Esophagus muscularis mucosa (tissue), 4 donors: ENCODE results near the gene TLCD1. TPM values are rescaled to one million over a fixed set of nuclear protein-coding genes. Genes with fewer than 3 reads are reported as not detected.

ENCODE experiments used
- DNase-seq: peaks from one replicate; pipeline ENCODE4 v3.0.0-alpha.2; 2017; ENCODE audit errors: extremely low spot score
- H3K27ac ChIP-seq, 4 donors: fragments of 200-600 bp; sonication (generic); replicated peaks in 1 of 4; 1 replicate in 3 of 4; 2 replicates in 1 of 4; pipeline ENCODE4 v1.5.1; 2016 to 2019; ENCODE audit warnings: mild to moderate bottlenecking in 1 of 4
- H3K27me3 ChIP-seq, 4 donors: fragments of 200-600 bp; sonication (generic); one replicate each; pipeline versions ENCODE4 v1.5.1 to v1.6.0; 2016 to 2019
- H3K36me3 ChIP-seq, 4 donors: fragments of 200-600 bp; sonication (generic); one replicate each; pipeline ENCODE4 v1.5.1; 2016 to 2019
- H3K4me1 ChIP-seq, 4 donors: fragments of 200-600 bp; sonication (generic); one replicate each; pipeline ENCODE4 v1.5.1; 2016 to 2019
- H3K4me3 ChIP-seq, 4 donors: fragments of 200-600 bp; sonication (generic); 1 replicate in 2 of 4; 2 replicates in 2 of 4; pipeline ENCODE4 v1.5.1; 2016 to 2019; ENCODE audit warnings: mild to moderate bottlenecking in 4 of 4, moderate library complexity in 1 of 4
- H3K9me3 ChIP-seq, 4 donors: fragments of 200-600 bp; sonication (generic); 1 replicate in 3 of 4; 2 replicates in 1 of 4; pipeline ENCODE4 v1.5.1; 2016 to 2019
- CTCF ChIP-seq, 3 experiments: fragments of 200-600 bp in 2 of 3; fragments of 450-650 bp in 1 of 3; sonication (generic) in 2 of 3; IDR thresholded peaks; one replicate each; pipeline ENCODE4 v1.5.1; 2017 to 2019; ENCODE audit warnings: antibody characterized with exemption in 3 of 3, mild to moderate bottlenecking in 2 of 3, moderate library complexity in 1 of 3
- EP300 ChIP-seq: sonication (generic); formaldehyde crosslinking; IDR thresholded peaks from one replicate; pipeline ENCODE4 v1.6.1; 2017; ENCODE audit warnings: antibody characterized with exemption
- POLR2A ChIP-seq: fragments of 450-650 bp; IDR thresholded peaks from one replicate; pipeline ENCODE4 v1.6.1; 2017; ENCODE audit warnings: antibody characterized with exemption, moderate library complexity, mild to moderate bottlenecking, low read depth
- POLR2AphosphoS5 ChIP-seq, 2 donors: sonication (generic); formaldehyde crosslinking; IDR thresholded peaks; one replicate each; pipeline ENCODE4 v1.6.1; 2017; ENCODE audit warnings: antibody characterized with exemption in 2 of 2
- WGBS: methylation state at CpG from one replicate; pipeline ENCODE4 v1.1.5; 2018; 5-methylcytosine and 5-hydroxymethylcytosine counted together
- intact Hi-C: fragments of 100-400 bp; cut with DNase I; formaldehyde crosslinking; loops from one replicate; pipeline ENCODE4 v1.15.1; 2023
- total RNA-seq, 4 donors: library from RNA; depleted of rRNA; stranded (reverse); fragments of >200 nt; gene quantifications; one replicate each; pipeline versions ENCODE4 v1.1.0 to v1.2.1, GENCODE V29; 2016

Gene TLCD1
- 1 to 10 TPM in 3 of 4 donors, not detected in 1; 1.0 to 1.5 (median 1.3) TPM for total RNA-seq

DNA sequence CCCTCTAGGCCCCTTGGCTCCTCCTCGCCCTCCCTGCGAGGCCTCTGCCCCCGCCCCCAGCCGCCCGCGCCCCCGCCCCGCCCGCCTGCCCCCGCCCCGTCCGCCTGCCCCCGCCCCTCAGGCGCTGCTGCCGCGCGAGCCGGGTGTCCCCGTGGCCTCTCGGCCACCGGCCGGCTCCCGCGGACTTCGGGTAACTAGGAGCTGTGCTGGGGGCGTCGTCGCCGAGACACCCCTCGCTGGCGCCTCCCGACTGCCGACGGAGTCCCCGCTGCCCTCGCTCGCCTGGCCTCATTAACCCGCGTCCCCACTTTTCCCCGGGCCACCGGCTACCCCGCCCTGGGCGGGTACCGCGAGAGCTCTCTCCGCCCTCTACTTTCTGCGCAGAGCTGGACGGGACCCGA, at the start of gene TLCD1:
TSS of gene TLCD1 (minus strand) at position 8 of the 401 bp plus-strand sequence. CDS start 136 bp downstream, outside the sequence.
- no CpG with 5 or more reads among the region's 49 CpGs for WGBS
- Histone ChIP-seq H3K4me3 (peak within 1 kb of the TSS; percentile 72 to 98 (median 76)), H3K4me1 (peaks cover 37 to 63% (median 59%) of the 10 kb centered on the region in 4 donors), H3K36me3 (peaks cover 29 to 39% (median 36%) of the 10 kb centered on the region in 4 donors), H3K27ac (peak within 1 kb of the TSS; percentile 95 to 98 (median 96)), H3K27me3 (no peaks in the 10 kb centered on the region), H3K9me3 (no peaks in the 10 kb centered on the region)
- TF ChIP-seq POLR2A (no peak), CTCF (IDR thresholded peaks at IDR 0.05) (no peak), POLR2AphosphoS5 (IDR thresholded peaks at IDR 0.05) (no peak), EP300 (no peak)
- intact Hi-C loops, result loop anchor here (2.0 kb wide), 1 partner anchor 23 kb away; no protein-coding TSS in a partner anchor
- DNase-seq, result no peak

DNA sequence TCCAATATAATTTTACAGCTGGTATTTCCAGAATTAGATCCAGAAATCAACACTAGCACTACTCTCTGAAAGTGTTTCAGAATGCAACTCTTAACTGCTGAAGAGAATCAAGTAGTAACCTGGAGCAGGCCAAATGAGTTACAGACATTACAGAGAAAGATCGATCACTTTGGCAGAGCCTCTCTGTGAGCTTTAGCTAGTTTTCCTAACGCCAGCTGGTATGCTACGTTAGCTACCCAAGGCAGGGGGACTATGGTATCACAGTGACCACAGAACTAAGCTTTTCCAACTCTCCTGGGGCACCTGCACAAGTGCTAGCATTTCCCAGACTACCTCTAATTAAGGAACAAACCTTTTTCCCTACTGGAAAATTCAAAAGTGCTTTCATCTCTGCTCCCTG, 48.2 kb upstream of the TLCD1 start:
- peaks cover 0 to 4% (median 3%) of the 10 kb centered on the region in 4 donors for H3K36me3 ChIP-seq
- TF ChIP-seq CTCF (IDR thresholded peaks at IDR 0.05) (no peak), POLR2AphosphoS5 (IDR thresholded peaks at IDR 0.05) (no peak), POLR2A (no peak)
- no peaks in the 10 kb centered on the region for H3K27me3 ChIP-seq
- no peak for DNase-seq
- H3K9me3 ChIP-seq, result no peaks in the 10 kb centered on the region
- H3K4me3 ChIP-seq, result no peak overlapping the region
- 76% methylated on average over 3 of the region's 3 CpGs for WGBS
- H3K27ac ChIP-seq, result no peak overlapping the region
- H3K4me1 ChIP-seq, result peaks cover 12 to 27% (median 16%) of the 10 kb centered on the region in 4 donors
- intact Hi-C loops, result no loop called here

- H3K4me1 ChIP-seq, result peaks cover 12 to 27% (median 16%) of the 10 kb centered on the region in 4 donors
- intact Hi-C loops, result no loop called here
- 86% methylated on average over 6 of the region's 6 CpGs for WGBS
- DNase-seq, result no peak
- H3K27me3 ChIP-seq, result no peaks in the 10 kb centered on the region
- TF ChIP-seq EP300 (no peak), POLR2A (no peak), CTCF (IDR thresholded peaks at IDR 0.05) (no peak), POLR2AphosphoS5 (IDR thresholded peaks at IDR 0.05) (no peak)
- no peak overlapping the region for H3K4me3 ChIP-seq
- H3K36me3 ChIP-seq, result peaks cover 0 to 4% (median 2%) of the 10 kb centered on the region in 4 donors
- H3K9me3 ChIP-seq, result no peaks in the 10 kb centered on the region
- H3K27ac ChIP-seq, result no peak overlapping the region
Observed at GRCh38 chr17:28773736-28774135, 47.7 kb upstream of the TLCD1 start.

DNA sequence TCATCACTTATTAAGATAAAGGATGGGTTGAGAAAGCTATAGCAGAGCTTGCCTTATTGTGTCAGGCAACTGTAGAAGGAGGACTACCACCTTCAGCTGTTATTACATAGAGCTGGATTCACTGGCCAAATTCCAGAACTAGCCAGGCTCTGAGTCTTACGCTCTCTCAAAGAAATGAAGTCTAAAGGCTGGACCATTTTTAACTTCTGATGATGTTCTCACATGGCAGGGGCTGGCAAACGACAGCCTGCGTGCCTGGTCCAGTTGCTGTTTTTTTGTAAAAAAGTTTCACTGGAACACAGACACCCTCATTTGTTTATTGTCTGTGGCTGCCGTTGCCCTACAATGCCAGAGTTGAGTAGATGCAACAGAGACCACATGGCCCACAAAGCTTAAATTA, 39.0 kb upstream of the TLCD1 start:
- no peaks in the 10 kb centered on the region for H3K27me3 ChIP-seq
- TF ChIP-seq CTCF (IDR thresholded peaks at IDR 0.05) (no peak), EP300 (no peak), POLR2A (no peak), POLR2AphosphoS5 (IDR thresholded peaks at IDR 0.05) (no peak)
- no peak overlapping the region for H3K27ac ChIP-seq
- WGBS, result 71% methylated on average over 4 of the region's 4 CpGs
- H3K4me3 ChIP-seq, result no peak overlapping the region
- intact Hi-C loops, result no loop called here
- peaks cover 17 to 27% (median 27%) of the 10 kb centered on the region in 4 donors for H3K4me1 ChIP-seq
- no peaks in the 10 kb centered on the region for H3K9me3 ChIP-seq
- H3K36me3 ChIP-seq, result peaks cover 3 to 49% (median 19%) of the 10 kb centered on the region in 4 donors
- no peak for DNase-seq

DNA sequence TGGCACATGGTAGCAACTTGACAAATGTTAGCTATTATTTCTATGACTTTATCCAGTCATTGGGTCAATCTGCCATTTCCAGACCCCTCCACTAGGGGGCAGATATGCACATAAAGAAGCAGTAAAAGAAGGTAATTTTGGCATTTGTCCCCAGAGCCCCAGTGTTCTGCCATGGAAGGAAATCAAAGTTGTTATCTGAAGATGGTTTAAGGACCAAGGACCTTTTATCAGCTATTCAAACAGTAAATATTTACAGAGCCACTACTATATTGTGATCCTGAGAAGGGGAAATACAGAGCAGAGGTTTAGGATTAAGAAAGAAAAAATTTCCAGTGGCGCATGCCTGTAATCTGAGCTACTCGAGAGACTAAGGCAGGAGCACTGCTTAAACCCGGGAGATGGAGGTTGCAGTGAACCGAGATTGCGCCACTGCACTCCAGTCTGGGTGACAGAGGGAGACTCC, 37.8 kb upstream of the TLCD1 start:
- no peaks in the 10 kb centered on the region for H3K9me3 ChIP-seq
- TF ChIP-seq POLR2A (no peak), CTCF (IDR thresholded peaks at IDR 0.05) (peak; percentile 90 to 93 (median 90)), POLR2AphosphoS5 (IDR thresholded peaks at IDR 0.05) (peak in 1 of 2 donors; percentile 33)
- H3K4me1 ChIP-seq, result peaks cover 17 to 27% (median 27%) of the 10 kb centered on the region in 4 donors
- no peak overlapping the region for H3K4me3 ChIP-seq
- no peak for DNase-seq
- peaks cover 14 to 61% (median 31%) of the 10 kb centered on the region in 4 donors for H3K36me3 ChIP-seq
- intact Hi-C loops, result loop anchor here (5.0 kb wide), 5 partner anchors 42 to 153 kb away; partner anchors contain the start of genes ERAL1 and FAM222B
- 58% methylated on average over 5 of the region's 5 CpGs for WGBS
- H3K27ac ChIP-seq, result no peak overlapping the region
- no peaks in the 10 kb centered on the region for H3K27me3 ChIP-seq
